Measurements from ENCODE around the gene CRIP3. TPM values are rescaled to one million over a fixed set of nuclear protein-coding genes. Genes with fewer than 3 reads are reported as not detected.

The CRIP3 gene
- total and polyA plus RNA-seq, 2 of the 13 experiments (the other 11 are each of a cell fraction or from before 2014, with no cell fraction given), result 6.3 to 9.3 TPM

DNA sequence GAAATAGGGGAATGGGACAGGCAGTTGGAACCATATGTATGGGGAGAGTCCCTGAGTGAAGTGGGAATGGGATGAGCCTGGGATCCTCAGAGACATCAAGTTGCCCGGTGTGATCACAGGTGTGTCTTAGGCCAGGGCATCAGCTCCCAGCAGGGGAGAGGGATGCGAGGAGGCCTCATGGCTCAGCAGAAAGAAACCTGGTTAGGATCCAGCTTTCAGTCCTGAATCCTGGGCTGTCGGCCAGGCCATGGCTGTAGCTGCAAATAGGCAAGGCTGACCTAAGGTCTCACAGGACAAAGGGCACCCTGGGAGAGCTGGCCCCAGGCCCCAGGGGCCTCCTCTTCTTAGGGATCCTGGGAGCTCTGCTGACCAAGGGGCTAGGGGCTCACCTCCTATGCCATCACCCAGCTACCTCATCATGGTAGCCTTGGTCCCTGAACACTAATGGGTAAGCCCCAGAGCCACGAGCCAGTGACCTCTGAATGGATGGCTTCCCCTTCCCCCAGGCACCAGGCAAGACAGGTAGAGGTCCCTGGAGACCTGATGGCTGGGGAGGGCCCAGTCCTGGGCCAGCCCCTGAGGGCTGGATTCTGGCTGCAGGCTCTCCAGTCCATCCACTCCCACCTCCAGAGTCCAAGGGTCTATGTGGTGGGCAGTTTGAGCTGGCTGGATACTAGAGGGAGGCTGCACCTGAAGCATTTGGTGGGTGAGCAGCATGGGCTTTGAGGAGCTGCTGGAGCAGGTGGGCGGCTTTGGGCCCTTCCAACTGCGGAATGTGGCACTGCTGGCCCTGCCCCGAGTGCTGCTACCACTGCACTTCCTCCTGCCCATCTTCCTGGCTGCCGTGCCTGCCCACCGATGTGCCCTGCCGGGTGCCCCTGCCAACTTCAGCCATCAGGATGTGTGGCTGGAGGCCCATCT, 10.7 kb downstream of the CRIP3 start, which contains the start of gene SLC22A7 (continued):
- TF ChIP-seq, protein P1, sequence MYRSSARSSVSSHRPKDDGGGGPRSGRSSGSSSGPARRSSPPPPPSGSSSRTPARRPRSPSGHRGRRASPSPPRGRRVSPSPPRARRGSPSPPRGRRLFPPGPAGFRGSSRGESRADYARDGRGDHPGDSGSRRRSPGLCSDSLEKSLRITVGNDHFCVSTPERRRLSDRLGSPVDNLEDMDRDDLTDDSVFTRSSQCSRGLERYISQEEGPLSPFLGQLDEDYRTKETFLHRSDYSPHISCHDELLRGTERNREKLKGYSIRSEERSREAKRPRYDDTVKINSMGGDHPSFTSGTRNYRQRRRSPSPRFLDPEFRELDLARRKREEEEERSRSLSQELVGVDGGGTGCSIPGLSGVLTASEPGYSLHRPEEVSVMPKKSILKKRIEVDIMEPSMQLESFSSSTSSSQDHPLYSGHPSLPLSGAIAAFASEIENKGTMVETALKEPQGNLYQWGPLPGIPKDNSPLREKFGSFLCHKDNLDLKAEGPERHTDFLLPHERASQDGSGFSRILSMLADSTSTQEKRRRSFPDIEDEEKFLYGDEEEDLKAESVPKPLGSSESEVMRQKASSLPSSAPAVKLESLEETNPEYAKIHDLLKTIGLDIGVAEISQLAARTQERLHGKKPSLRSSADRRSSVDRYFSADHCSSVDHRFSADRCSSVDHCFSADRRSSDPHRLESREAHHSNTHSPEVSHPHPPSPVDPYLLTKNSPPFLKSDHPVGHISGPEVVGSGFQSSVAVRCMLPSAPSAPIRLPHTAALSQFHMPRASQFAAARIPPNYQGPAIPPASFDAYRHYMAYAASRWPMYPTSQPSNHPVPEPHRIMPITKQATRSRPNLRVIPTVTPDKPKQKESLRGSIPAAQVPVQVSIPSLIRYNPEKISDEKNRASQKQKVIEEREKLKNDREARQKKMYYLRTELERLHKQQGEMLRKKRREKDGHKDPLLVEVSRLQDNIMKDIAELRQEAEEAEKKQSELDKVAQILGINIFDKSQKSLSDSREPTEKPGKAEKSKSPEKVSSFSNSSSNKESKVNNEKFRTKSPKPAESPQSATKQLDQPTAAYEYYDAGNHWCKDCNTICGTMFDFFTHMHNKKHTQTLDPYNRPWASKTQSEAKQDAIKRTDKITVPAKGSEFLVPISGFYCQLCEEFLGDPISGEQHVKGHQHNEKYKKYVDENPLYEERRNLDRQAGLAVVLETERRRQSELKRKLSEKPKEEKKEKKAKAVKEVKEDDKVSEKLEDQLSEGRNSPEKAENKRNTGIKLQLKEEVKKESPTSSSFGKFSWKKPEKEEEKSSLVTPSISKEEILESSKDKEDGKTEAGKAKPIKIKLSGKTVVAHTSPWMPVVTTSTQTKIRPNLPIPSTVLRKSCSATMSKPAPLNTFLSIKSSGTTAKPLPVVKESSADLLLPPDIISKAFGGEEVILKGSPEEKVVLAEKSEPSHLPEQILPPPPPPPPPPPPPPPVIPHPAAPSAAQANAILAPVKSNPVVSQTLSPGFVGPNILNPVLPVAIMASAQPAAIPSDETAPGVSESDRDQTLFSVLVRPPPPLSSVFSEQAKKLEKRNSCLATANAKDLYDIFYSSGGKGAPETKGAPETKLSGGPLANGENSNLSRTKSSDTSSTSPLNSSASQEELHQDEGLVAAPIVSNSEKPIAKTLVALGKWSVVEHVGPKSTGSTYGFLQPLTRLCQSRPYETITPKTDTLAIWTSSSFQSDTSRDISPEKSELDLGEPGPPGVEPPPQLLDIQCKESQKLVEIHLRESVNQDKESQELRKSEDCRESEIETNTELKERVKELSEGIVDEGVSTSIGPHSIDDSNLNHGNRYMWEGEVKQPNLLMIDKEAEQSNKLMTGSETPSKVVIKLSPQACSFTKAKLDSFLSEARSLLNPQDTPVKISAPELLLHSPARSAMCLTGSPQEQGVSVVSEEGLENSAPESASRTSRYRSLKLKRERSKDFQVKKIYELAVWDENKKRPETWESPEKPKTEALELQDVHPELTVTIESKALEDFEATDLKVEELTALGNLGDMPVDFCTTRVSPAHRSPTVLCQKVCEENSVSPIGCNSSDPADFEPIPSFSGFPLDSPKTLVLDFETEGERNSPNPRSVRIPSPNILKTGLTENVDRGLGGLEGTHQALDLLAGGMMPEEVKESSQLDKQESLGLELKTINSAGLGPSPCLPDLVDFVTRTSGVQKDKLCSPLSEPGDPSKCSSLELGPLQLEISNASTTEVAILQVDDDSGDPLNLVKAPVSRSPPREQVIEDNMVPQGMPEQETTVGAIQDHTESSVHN (CRISPR knock-in tag; IDR thresholded peaks at IDR 0.05), result peak; percentile 81; the same call in 1 of the 2 replicates
- TF ChIP-seq ZFY (CRISPR knock-in tag; IDR thresholded peaks at IDR 0.05), result peak; percentile 78
- TF ChIP-seq RARA (CRISPR knock-in tag; IDR thresholded peaks at IDR 0.05), result peak; percentile 56
- peak; percentile 73 for TF ChIP-seq POLR2AphosphoS5 (IDR thresholded peaks at IDR 0.05; ENCODE audit: low read depth, low read length)
- peak; percentile 56; the same call in 1 of the 2 replicates for TF ChIP-seq ESRRA (CRISPR knock-in tag; IDR thresholded peaks at IDR 0.05; ENCODE audit: low read depth)
- 0 out of 2 replicates have a peak, but pooled peaks have one; percentile 2 for TF ChIP-seq ZFP36L1 (CRISPR knock-in tag; IDR thresholded peaks at IDR 0.05)
- peak; percentile 74 for TF ChIP-seq RXRB (CRISPR knock-in tag; IDR thresholded peaks at IDR 0.05; ENCODE audit: borderline replicate concordance)
- TF ChIP-seq, protein P2, sequence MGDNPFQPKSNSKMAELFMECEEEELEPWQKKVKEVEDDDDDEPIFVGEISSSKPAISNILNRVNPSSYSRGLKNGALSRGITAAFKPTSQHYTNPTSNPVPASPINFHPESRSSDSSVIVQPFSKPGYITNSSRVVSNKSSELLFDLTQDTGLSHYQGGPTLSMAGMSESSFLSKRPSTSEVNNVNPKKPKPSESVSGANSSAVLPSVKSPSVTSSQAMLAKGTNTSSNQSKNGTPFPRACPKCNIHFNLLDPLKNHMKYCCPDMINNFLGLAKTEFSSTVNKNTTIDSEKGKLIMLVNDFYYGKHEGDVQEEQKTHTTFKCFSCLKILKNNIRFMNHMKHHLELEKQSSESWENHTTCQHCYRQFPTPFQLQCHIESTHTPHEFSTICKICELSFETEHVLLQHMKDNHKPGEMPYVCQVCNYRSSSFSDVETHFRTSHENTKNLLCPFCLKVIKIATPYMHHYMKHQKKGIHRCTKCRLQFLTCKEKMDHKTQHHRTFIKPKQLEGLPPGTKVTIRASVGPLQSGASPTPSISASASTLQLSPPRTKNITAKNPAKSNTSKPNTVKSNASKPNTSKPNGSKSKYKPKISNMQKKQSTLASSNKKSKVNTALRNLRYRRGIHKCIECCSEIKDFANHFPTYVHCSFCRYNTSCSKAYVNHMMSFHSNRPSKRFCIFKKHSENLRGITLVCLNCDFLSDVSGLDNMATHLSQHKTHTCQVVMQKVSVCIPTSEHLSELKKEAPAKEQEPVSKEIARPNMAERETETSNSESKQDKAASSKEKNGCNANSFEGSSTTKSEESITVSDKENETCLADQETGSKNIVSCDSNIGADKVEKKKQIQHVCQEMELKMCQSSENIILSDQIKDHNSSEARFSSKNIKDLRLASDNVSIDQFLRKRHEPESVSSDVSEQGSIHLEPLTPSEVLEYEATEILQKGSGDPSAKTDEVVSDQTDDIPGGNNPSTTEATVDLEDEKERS (CRISPR knock-in tag; IDR thresholded peaks at IDR 0.05), result 0 out of 2 replicates have a peak, but pooled peaks have one; percentile 2
- TF ChIP-seq MEIS2 (CRISPR knock-in tag; IDR thresholded peaks at IDR 0.05), result peak; percentile 85; the same call in 1 of the 2 replicates
- peak; percentile 85 for TF ChIP-seq ZBTB7B (CRISPR knock-in tag; IDR thresholded peaks at IDR 0.05)
- 0 out of 2 replicates have a peak, but pooled peaks have one; percentile 21 for TF ChIP-seq ZFYVE20 (CRISPR knock-in tag; IDR thresholded peaks at IDR 0.05; ENCODE audit: borderline replicate concordance, low read depth)
- TF ChIP-seq ZNF552 (CRISPR knock-in tag; IDR thresholded peaks at IDR 0.05; ENCODE audit: borderline replicate concordance), result 0 out of 2 replicates have a peak, but pooled peaks have one; percentile 21
